ENCODE data around the gene ORM2. TPM values are rescaled to one million over a fixed set of nuclear protein-coding genes. Genes with fewer than 3 reads are reported as not detected.

The ORM2 gene
- total RNA-seq, 1 donor from 2014 or later: not detected

GRCh38 chr9:114371973-114372917 lies 42.6 kb downstream of the ORM2 start:
- DNase-seq: peak; percentile 38

GRCh38 chr9:114372921-114373448 lies 43.3 kb downstream of the ORM2 start:
- DNase-seq: peak; percentile 21

- DNase-seq: no peak
Observed at GRCh38 chr9:114373960-114374730, 44.5 kb downstream of the ORM2 start.

GRCh38 chr9:114374936-114375335 lies 45.3 kb downstream of the ORM2 start:
- no peak for DNase-seq

GRCh38 chr9:114375386-114376175 lies 45.9 kb downstream of the ORM2 start:
- DNase-seq: no peak

GRCh38 chr9:114376586-114377445 lies 47.1 kb downstream of the ORM2 start:
- DNase-seq: no peak

- no peak for DNase-seq
Observed at GRCh38 chr9:114378016-114378415, 48.3 kb downstream of the ORM2 start.

- DNase-seq: no peak
Observed at GRCh38 chr9:114378883-114379282, 49.2 kb downstream of the ORM2 start.

Other genes starting within 250 kb of the ORM2 start
- 0.14 and 0.17 TPM in 2 replicates for gene KIF12, start 230.6 kb upstream of the ORM2 start, total RNA-seq
- gene COL27A1, start 174.3 kb upstream of the ORM2 start, total RNA-seq: 3.3 and 6.0 TPM in 2 replicates
- not detected in 2 replicates for gene ORM1, start 6.8 kb upstream of the ORM2 start, total RNA-seq
- 2.0 and 3.6 TPM in 2 replicates for gene AKNA, start 58.1 kb downstream of the ORM2 start, total RNA-seq
- gene WHRN, start 175.6 kb downstream of the ORM2 start, total RNA-seq: 0.09 and 0.17 TPM in 2 replicates